IMR-90 (cell line): ENCODE measurements around the gene RGS9.

Experiments
- BHLHE40 ChIP-seq: fragments of 150-350 bp; IDR thresholded peaks from 2 replicates; pipeline ENCODE4 v1.6.1; 2016; ENCODE audit warnings: mild to moderate bottlenecking, low read depth, low read length
- CEBPB ChIP-seq: IDR thresholded peaks from 2 replicates; pipeline ENCODE4 v1.6.1; 2012; ENCODE audit warnings: low read depth, low read length, improper control_type of control experiment
- MAFK ChIP-seq: IDR thresholded peaks from 2 replicates; pipeline ENCODE4 v1.6.1; 2012; ENCODE audit warnings: low read depth, low read length, improper control_type of control experiment
- MXI1 ChIP-seq: IDR thresholded peaks from 2 replicates; pipeline ENCODE4 v1.6.1; 2012; ENCODE audit warnings: low read depth, mild to moderate bottlenecking, low read length, moderate library complexity, borderline replicate concordance
- NFE2L2 ChIP-seq: fragments of 150-350 bp; IDR thresholded peaks from 2 replicates; pipeline ENCODE4 v1.6.1; 2016; ENCODE audit warnings: low read depth, mild to moderate bottlenecking, low read length
- POLR2A ChIP-seq: IDR thresholded peaks from 2 replicates; pipeline ENCODE4 v1.6.1; 2012; ENCODE audit warnings: mild to moderate bottlenecking, low read depth, low read length
- RAD21 ChIP-seq: IDR thresholded peaks from 2 replicates; pipeline ENCODE4 v1.6.1; 2012; ENCODE audit warnings: low read length, improper control_type of control experiment
- RCOR1 ChIP-seq: IDR thresholded peaks from 2 replicates; pipeline ENCODE4 v1.6.1; 2012; ENCODE audit warnings: mild to moderate bottlenecking, low read length, improper control_type of control experiment; ENCODE audit not compliant: insufficient replicate concordance
- RFX5 ChIP-seq: IDR thresholded peaks from 2 replicates; pipeline ENCODE4 v1.8.0; 2012; ENCODE audit warnings: low read depth, mild to moderate bottlenecking, low read length, moderate library complexity
- SMC3 ChIP-seq: fragments of 150-350 bp; IDR thresholded peaks from 2 replicates; pipeline ENCODE4 v1.6.1; 2016; ENCODE audit warnings: low read depth, mild to moderate bottlenecking, antibody characterized with exemption, low read length, moderate library complexity
- TF ChIP-seq, protein P1 (sequence below): fragments of 150-350 bp; IDR thresholded peaks from 2 replicates; pipeline ENCODE4 v1.6.1; 2017; ENCODE audit warnings: mild to moderate bottlenecking, antibody characterized with exemption, low read length, low read depth
- TF ChIP-seq, protein P2 (sequence below): conservative IDR thresholded peaks from 2 replicates; pipeline ENCODE4 v1.5.1; 2012; ENCODE audit warnings: mild to moderate bottlenecking, low read depth, low read length, improper control_type of control experiment

DNA sequence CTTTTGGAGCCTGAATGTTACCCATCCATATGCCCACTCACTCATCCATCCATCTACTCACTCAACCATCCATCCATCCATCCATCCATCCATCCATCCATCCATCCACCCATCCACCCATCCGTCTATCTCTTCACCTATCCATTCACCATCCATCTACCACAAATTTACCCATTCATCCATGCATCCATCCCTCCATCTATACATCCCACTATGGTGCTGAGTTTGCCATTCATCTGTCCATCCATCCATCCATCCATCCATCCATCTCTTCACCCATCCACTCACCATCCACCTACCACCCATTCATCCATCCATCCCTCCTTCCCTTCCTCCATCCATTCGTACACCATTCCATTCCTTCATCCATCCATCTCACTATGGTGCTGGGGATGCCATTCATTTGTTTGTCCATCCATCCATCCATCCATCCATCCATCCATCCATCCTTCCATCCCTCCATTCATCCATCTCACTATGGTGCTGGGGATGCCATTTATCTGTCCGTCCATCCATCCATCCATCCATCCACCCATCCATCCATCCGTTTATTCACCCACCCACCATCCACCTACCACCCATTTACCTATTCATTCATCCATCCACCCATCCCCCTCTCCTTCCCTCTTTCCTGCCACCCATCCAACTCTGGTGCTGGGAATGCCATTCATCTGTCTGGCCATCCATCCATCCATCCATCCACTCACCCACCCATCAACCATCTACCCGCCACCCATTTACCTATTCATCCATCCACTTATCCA lies 39.7 kb downstream of the RGS9 start:
- TF ChIP-seq, protein P1, sequence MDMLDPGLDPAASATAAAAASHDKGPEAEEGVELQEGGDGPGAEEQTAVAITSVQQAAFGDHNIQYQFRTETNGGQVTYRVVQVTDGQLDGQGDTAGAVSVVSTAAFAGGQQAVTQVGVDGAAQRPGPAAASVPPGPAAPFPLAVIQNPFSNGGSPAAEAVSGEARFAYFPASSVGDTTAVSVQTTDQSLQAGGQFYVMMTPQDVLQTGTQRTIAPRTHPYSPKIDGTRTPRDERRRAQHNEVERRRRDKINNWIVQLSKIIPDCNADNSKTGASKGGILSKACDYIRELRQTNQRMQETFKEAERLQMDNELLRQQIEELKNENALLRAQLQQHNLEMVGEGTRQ = no peak
- TF ChIP-seq, protein P2, sequence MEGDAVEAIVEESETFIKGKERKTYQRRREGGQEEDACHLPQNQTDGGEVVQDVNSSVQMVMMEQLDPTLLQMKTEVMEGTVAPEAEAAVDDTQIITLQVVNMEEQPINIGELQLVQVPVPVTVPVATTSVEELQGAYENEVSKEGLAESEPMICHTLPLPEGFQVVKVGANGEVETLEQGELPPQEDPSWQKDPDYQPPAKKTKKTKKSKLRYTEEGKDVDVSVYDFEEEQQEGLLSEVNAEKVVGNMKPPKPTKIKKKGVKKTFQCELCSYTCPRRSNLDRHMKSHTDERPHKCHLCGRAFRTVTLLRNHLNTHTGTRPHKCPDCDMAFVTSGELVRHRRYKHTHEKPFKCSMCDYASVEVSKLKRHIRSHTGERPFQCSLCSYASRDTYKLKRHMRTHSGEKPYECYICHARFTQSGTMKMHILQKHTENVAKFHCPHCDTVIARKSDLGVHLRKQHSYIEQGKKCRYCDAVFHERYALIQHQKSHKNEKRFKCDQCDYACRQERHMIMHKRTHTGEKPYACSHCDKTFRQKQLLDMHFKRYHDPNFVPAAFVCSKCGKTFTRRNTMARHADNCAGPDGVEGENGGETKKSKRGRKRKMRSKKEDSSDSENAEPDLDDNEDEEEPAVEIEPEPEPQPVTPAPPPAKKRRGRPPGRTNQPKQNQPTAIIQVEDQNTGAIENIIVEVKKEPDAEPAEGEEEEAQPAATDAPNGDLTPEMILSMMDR = no peak
- TF ChIP-seq RAD21 = no peak
- no peak for TF ChIP-seq MXI1
- TF ChIP-seq RFX5 = no peak
- TF ChIP-seq POLR2A = no peak
- TF ChIP-seq CEBPB = no peak
- no peak for TF ChIP-seq RCOR1
- no peak for TF ChIP-seq SMC3
- no peak for TF ChIP-seq MAFK
- TF ChIP-seq BHLHE40 = no peak
- TF ChIP-seq NFE2L2 = no peak
